Vagina (tissue), 2 donors: Measurements from ENCODE around the gene TRIM3. TPM values are rescaled to one million over a fixed set of nuclear protein-coding genes. Genes with fewer than 3 reads are reported as not detected.
A peak's percentile ranks its signal among the peaks of the same experiment; 100 is the strongest.

Source experiments
- DNase-seq, 2 donors: peaks; one replicate each; pipeline ENCODE4 v3.0.0-alpha.2; 2017; ENCODE audit errors: extremely low spot score in 2 of 2
- H3K27ac ChIP-seq: fragments of 200-600 bp; sonication (generic); one replicate; pipeline ENCODE4 v1.5.1; 2019
- H3K27me3 ChIP-seq: fragments of 200-600 bp; sonication (generic); one replicate; pipeline ENCODE4 v1.5.1; 2019
- H3K36me3 ChIP-seq, 2 donors: fragments of 200-600 bp; sonication (generic); one replicate each; pipeline ENCODE4 v1.5.1; 2017 to 2019
- H3K4me1 ChIP-seq: fragments of 200-600 bp; sonication (generic); one replicate; pipeline ENCODE4 v1.5.1; 2019
- H3K4me3 ChIP-seq, 2 donors: fragments of 200-600 bp; sonication (generic); 1 replicate in 1 of 2; 2 replicates in 1 of 2; pipeline ENCODE4 v1.5.1; 2016 to 2019
- H3K9me3 ChIP-seq: fragments of 200-600 bp; sonication (generic); one replicate; pipeline ENCODE4 v1.5.1; 2019
- POLR2A ChIP-seq, 2 donors: fragments of 450-650 bp; IDR thresholded peaks; one replicate each; pipeline ENCODE4 v1.6.1; 2017; ENCODE audit warnings: antibody characterized with exemption in 2 of 2, mild to moderate bottlenecking in 2 of 2, moderate library complexity in 2 of 2
- POLR2AphosphoS5 ChIP-seq, 2 donors: sonication (generic); formaldehyde crosslinking; IDR thresholded peaks; one replicate each; pipeline ENCODE4 v1.9.0; 2017; ENCODE audit warnings: antibody characterized with exemption in 2 of 2, mild to moderate bottlenecking in 2 of 2, low read depth in 1 of 2; ENCODE audit not compliant: insufficient read depth in 1 of 2
- intact Hi-C: fragments of 100-400 bp; cut with DNase I; formaldehyde crosslinking; loops from one replicate; pipeline ENCODE4 v1.15.1; 2023
- total RNA-seq: library from RNA; depleted of rRNA; stranded (reverse); fragments of >200 nt; gene quantifications from one replicate; pipeline ENCODE4 v1.2.3, GENCODE V29; 2016
- TF ChIP-seq, protein P1 (sequence below), 3 experiments: fragments of 450-650 bp in 2 of 3; fragments of 200-600 bp in 1 of 3; sonication (generic) in 1 of 3; IDR thresholded peaks; one replicate each; pipeline ENCODE4 v1.5.1; 2017 to 2019; ENCODE audit warnings: antibody characterized with exemption in 3 of 3, mild to moderate bottlenecking in 2 of 3, moderate library complexity in 2 of 3

Gene TRIM3
- total RNA-seq, 1 donor from 2014 or later = 27.5 TPM

DNA sequence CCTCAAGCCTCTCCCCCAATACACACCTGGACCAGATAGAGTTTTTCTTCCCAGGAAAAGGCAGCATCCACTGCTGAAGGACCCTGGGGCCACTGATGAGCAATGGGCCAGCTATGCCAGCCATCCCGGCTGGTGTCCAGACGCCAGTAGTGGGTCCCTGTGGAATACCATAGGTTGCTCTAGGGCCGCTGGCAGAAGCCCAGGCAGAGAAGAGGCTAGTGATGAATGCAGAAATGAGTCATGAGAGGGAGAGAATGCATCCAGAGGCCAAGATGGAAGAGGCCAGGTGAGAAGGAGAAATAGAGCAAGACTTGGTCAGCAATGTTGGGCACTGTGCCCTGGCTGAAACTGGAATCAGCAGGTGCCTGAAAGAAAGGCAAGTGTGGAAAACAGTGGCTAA is 41.9 kb downstream of the TRIM3 start:
- Histone ChIP-seq H3K27me3 (no peaks in the 10 kb centered on the region), H3K4me1 (no peaks in the 10 kb centered on the region), H3K36me3 (no peaks in the 10 kb centered on the region), H3K4me3 (no peak overlapping the region), H3K27ac (no peak overlapping the region), H3K9me3 (no peaks in the 10 kb centered on the region)
- no peak for DNase-seq
- TF ChIP-seq, protein P1, sequence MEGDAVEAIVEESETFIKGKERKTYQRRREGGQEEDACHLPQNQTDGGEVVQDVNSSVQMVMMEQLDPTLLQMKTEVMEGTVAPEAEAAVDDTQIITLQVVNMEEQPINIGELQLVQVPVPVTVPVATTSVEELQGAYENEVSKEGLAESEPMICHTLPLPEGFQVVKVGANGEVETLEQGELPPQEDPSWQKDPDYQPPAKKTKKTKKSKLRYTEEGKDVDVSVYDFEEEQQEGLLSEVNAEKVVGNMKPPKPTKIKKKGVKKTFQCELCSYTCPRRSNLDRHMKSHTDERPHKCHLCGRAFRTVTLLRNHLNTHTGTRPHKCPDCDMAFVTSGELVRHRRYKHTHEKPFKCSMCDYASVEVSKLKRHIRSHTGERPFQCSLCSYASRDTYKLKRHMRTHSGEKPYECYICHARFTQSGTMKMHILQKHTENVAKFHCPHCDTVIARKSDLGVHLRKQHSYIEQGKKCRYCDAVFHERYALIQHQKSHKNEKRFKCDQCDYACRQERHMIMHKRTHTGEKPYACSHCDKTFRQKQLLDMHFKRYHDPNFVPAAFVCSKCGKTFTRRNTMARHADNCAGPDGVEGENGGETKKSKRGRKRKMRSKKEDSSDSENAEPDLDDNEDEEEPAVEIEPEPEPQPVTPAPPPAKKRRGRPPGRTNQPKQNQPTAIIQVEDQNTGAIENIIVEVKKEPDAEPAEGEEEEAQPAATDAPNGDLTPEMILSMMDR (IDR thresholded peaks at IDR 0.05) = no peak
- no peak for TF ChIP-seq POLR2A (IDR thresholded peaks at IDR 0.05)
- TF ChIP-seq POLR2AphosphoS5 (IDR thresholded peaks at IDR 0.05; ENCODE audit: insufficient read depth in 1 of 2, low read depth in 1 of 2) = no peak
- intact Hi-C loops = loop anchor here (10.0 kb wide), 1 partner anchor 73 kb away; no protein-coding TSS in a partner anchor

DNA sequence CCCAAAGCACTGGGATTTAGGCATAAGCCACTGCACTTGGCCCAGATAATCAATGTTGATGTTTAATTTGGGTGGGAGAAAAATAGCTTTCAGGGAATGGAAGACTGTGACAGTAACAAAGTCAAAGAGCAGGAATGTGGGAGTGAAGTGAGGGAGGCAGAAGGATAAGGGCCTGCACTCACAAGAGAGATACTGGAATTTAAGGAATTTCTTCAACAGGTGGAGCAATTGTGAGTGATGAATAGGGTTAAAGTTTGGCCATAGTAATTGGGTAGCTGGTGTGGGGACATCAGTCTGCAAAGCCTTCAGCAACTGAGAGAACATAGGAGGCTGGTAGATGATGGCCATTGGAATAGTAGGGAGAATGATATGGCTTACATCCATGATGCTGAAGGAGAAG is 46.2 kb downstream of the TRIM3 start:
- DNase-seq = no peak
- Histone ChIP-seq H3K9me3 (no peaks in the 10 kb centered on the region), H3K36me3 (no peaks in the 10 kb centered on the region), H3K4me1 (no peaks in the 10 kb centered on the region), H3K27ac (no peak overlapping the region), H3K27me3 (no peaks in the 10 kb centered on the region), H3K4me3 (no peak overlapping the region)
- TF ChIP-seq POLR2A (IDR thresholded peaks at IDR 0.05) (no peak), POLR2AphosphoS5 (IDR thresholded peaks at IDR 0.05; ENCODE audit: insufficient read depth in 1 of 2, low read depth in 1 of 2) (no peak)
- TF ChIP-seq, protein P1 (IDR thresholded peaks at IDR 0.05) = no peak
- intact Hi-C loops = no loop called here

DNA sequence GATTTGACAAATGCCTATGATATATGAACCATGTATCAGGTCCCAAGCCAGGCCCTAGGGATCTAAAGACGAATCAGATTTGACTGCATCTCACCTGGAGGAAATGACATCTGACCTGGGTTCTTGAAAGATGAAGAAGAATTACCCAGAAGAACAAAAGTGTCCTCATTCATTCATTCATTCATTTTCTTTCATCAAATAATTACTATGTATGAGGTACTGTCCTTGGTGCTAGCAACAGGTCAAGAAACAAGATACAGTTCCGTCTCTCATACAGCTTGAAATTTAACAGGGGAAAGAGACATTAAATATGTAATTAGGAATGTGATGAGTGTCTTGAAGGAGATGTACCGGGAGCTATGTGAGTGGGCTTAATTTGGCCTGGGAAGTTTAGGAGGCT is 53.1 kb downstream of the TRIM3 start:
- peaks cover 29% of the 10 kb centered on the region for H3K4me1 ChIP-seq
- H3K27ac ChIP-seq = no peak overlapping the region
- H3K4me3 ChIP-seq = no peak overlapping the region
- H3K36me3 ChIP-seq = no peaks in the 10 kb centered on the region
- intact Hi-C loops = no loop called here
- no peak for DNase-seq
- H3K9me3 ChIP-seq = no peaks in the 10 kb centered on the region
- no peak for TF ChIP-seq POLR2AphosphoS5 (IDR thresholded peaks at IDR 0.05; ENCODE audit: insufficient read depth in 1 of 2, low read depth in 1 of 2)
- no peak for TF ChIP-seq POLR2A (IDR thresholded peaks at IDR 0.05)
- TF ChIP-seq, protein P1 (IDR thresholded peaks at IDR 0.05) = no peak
- H3K27me3 ChIP-seq = no peaks in the 10 kb centered on the region

DNA sequence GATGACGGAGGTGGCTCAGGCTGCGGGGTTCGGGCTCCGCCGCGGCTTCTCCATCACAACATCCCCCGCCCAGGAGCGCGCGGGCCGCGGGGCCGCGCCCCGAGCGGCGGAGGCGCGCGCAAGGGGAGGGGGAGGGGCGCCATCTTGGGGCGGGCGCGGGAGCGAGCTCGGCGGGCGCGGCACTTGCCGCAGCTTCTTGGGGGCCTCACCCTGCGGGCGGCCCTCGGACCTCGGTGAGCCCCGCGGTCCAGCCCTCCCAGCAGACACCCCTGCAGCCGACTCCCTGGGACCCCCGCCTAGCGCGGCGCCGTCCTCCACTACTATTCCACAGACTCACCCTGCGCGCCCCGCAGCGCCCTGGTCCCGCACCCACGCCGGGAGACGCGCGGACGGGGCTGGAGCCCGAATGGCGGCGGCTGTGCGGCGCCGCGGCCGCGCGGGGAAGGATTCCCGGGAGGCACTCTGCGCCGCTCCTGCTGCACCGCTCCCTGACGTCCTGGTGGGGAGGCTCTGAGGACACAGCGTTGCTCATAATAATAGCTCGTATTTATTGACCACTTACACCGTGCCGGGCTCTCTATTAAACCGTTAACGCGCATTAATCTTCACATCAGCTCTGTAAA is 54.6 kb downstream of the TRIM3 start, which contains the start of gene APBB1:
Gene APBB1, minus strand, starts transcription at position 86 of the 623 bp plus-strand sequence. CDS start 7,747 bp downstream, outside the sequence.
- H3K27ac ChIP-seq = peak within 1 kb of the TSS; percentile 88
- H3K27me3 ChIP-seq = no peaks in the 10 kb centered on the region
- intact Hi-C loops = no loop called here
- H3K4me1 ChIP-seq = peaks cover 43% of the 10 kb centered on the region
- peak within 1 kb of the TSS; percentile 96 to 99 for H3K4me3 ChIP-seq
- no peaks in the 10 kb centered on the region for H3K9me3 ChIP-seq
- H3K36me3 ChIP-seq = no peaks in the 10 kb centered on the region
- DNase-seq = no peak
- TF ChIP-seq POLR2AphosphoS5 (IDR thresholded peaks at IDR 0.05; ENCODE audit: insufficient read depth in 1 of 2, low read depth in 1 of 2) (no peak), POLR2A (IDR thresholded peaks at IDR 0.05) (peak in 1 of 2 donors; percentile 14)

DNA sequence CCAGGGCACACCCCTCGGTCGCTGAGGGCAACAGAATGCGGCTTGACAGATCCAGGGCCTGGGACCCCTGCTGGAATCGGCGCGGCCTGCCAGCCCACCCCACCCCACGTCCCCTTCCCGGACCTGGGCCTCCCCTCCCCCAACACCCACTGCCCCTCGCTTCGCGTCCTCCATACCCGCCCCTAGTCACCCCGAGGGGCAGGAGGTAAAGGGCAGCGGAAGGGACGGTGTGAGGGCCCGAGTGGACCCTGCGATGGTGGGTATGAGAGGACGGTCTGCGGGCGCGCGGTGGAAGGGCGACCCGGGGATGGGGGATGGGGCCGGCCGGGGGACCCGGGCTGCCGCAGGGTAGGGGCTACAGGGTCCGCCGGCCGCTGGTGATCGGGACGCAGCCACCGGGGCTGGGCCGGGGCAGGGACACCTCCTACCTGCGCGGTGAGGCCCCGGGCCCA is 55.2 kb downstream of the TRIM3 start:
- intact Hi-C loops = no loop called here
- no peaks in the 10 kb centered on the region for H3K9me3 ChIP-seq
- no peaks in the 10 kb centered on the region for H3K36me3 ChIP-seq
- TF ChIP-seq POLR2A (IDR thresholded peaks at IDR 0.05) (no peak), POLR2AphosphoS5 (IDR thresholded peaks at IDR 0.05; ENCODE audit: insufficient read depth in 1 of 2, low read depth in 1 of 2) (peak in 1 of 2 donors; percentile 13)
- TF ChIP-seq, protein P1 (IDR thresholded peaks at IDR 0.05) = no peak
- H3K27me3 ChIP-seq = no peaks in the 10 kb centered on the region
- H3K4me3 ChIP-seq = peak overlapping the region; percentile 96 to 99
- H3K4me1 ChIP-seq = peaks cover 44% of the 10 kb centered on the region
- no peak for DNase-seq
- H3K27ac ChIP-seq = peak overlapping the region; percentile 88
